Activated naive CD4-positive, alpha-beta T cell treated with Interleukin-2 at 50 U/mL for 16 hours (primary cell): ENCODE data around the gene FRAS1.

Experiments used
- DNase-seq: peaks from one replicate; pipeline ENCODE4 v3.0.0-alpha.2; 2020

Gene FRAS1

GRCh38 chr4:78557841-78558240 is 500.7 kb downstream of the FRAS1 start:
- DNase-seq: no peak

- no peak for DNase-seq
Measured at GRCh38 chr4:78558410-78558809, 501.3 kb downstream of the FRAS1 start.

- DNase-seq: no peak
Measured at GRCh38 chr4:78560296-78560963, 503.3 kb downstream of the FRAS1 start.

- no peak for DNase-seq
Measured at GRCh38 chr4:78561677-78562076, 504.6 kb downstream of the FRAS1 start.

- DNase-seq: no peak
Measured at GRCh38 chr4:78562687-78563086, 505.6 kb downstream of the FRAS1 start.

- no peak for DNase-seq
Measured at GRCh38 chr4:78565971-78566372, 508.8 kb downstream of the FRAS1 start.

- DNase-seq: no peak
Measured at GRCh38 chr4:78566834-78567499, 509.8 kb downstream of the FRAS1 start.

GRCh38 chr4:78567500-78568060 is 510.5 kb downstream of the FRAS1 start:
- no peak for DNase-seq

GRCh38 chr4:78568640-78569305 is 511.6 kb downstream of the FRAS1 start:
- DNase-seq: no peak

- DNase-seq: no peak
Measured at GRCh38 chr4:78569306-78569821, 512.2 kb downstream of the FRAS1 start.

GRCh38 chr4:78570117-78570516 is 513.0 kb downstream of the FRAS1 start:
- DNase-seq: no peak

GRCh38 chr4:78571804-78572203 is 514.7 kb downstream of the FRAS1 start:
- no peak for DNase-seq

GRCh38 chr4:78578674-78579425 is 521.7 kb downstream of the FRAS1 start:
- no peak for DNase-seq

- DNase-seq: no peak
Measured at GRCh38 chr4:78581618-78582017, 524.5 kb downstream of the FRAS1 start.

GRCh38 chr4:78584863-78585547 is 527.9 kb downstream of the FRAS1 start:
- no peak for DNase-seq

- no peak for DNase-seq
Measured at GRCh38 chr4:78585633-78586032, 528.5 kb downstream of the FRAS1 start.

GRCh38 chr4:78588894-78589545 is 531.9 kb downstream of the FRAS1 start:
- DNase-seq: no peak

- DNase-seq: no peak
Measured at GRCh38 chr4:78591404-78591803, 534.3 kb downstream of the FRAS1 start.

GRCh38 chr4:78592088-78592783 is 535.1 kb downstream of the FRAS1 start:
- no peak for DNase-seq
